ENCODE results near the gene SLC35F3. TPM values are rescaled to one million over a fixed set of nuclear protein-coding genes. Genes with fewer than 3 reads are reported as not detected.
"Not testable (repeated sequence)": the region's sequence is repeated elsewhere in the genome, so short reads cannot be mapped to it uniquely, and the experiment has no call there.

The SLC35F3 gene
- total RNA-seq, 1 donor from 2014 or later, result 0.08 TPM

- DNase-seq (ENCODE audit: low spot score) (no peak), ATAC-seq (no peak)
Observed at GRCh38 chr1:234243521-234244260, 339.2 kb downstream of the SLC35F3 start.

DNA sequence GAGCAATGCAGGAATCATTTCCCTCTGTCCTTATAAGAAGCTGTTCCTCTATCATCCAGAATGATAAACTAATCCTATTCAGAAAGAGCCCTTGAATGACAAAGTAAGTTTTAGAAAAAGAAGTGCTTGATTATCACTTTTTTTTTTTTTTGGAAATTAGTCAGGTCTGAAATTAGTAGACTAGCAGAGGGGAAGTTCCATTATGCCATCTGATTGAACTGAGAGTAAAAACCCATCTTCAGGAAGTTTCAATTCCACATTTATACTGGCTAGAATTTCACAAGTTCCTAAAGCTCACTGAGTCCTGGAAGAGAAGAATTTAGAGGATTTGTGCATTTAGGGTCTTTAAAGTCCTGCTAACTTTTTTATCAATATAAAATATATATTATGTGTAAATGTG, 340.0 kb downstream of the SLC35F3 start:
- no peak for DNase-seq (ENCODE audit: low spot score)
- ATAC-seq, result no peak

DNA sequence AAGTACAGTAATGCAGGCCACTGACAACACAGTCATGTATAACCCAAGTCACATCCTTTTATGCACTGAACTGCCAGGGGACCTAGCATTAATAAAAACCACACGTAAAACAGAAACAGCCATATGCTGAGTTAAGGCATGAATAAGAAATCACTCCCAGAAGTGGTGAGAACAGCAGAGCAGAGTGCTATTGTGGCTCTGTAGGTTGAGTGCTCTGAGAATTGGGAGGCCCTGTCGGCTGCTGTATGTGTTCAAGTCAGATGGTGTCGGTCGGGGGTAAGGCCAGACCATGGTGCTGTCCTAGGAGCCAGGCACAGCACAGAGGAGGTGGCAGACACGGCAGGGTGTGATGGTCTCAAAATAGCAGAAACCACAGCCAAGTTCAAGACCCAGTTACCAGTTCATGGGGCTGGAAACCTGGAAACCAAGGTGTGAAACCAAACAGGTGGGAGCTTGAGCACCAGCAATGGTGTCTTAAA, 342.2 kb downstream of the SLC35F3 start:
- ATAC-seq, result no peak
- no peak for DNase-seq (ENCODE audit: low spot score)

DNA sequence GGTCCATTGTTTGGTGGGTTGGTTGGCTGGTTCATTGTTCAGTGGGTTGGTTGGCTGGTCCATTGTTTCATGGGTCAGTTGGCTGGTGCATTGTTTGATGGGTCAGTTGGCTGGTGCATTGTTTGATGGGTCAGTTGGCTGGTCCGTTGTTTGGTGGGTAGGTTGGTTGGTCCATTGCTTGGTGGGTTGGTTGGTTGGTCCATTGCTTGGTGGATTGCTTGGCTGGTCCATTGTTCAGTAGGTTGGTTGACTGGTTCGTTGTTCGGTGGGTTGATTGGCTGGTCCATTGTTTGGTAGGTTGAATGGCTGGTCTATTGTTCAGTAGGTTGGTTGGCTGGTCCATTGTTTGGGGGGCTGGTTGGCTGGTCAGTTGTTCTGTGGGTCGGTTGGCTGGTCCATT, 343.3 kb downstream of the SLC35F3 start:
- not testable (repeated sequence) for DNase-seq (ENCODE audit: low spot score); ATAC-seq

- DNase-seq (ENCODE audit: low spot score), result no peak
- ATAC-seq, result no peak
Observed at GRCh38 chr1:234250747-234251146, 346.3 kb downstream of the SLC35F3 start.

DNA sequence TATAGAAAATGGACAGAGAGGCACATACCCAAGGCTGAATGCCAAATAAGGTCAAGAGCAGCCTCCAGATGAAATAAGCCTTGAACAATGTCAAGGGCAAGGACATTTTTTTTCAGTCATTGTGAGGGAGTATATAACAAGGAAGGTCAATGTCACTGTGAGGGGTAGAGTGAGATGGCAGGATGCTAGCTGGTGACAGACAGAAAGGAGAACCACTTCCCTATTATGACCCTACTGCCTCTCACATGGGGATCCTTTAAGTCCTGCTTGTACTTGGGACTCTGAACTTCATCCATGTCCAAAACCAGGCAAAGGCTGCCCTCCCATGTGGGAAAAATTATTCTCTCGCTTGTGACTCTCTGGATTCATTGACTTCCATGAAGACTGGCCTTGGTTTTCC, 349.3 kb downstream of the SLC35F3 start:
- no peak for ATAC-seq
- DNase-seq (ENCODE audit: low spot score), result no peak

DNA sequence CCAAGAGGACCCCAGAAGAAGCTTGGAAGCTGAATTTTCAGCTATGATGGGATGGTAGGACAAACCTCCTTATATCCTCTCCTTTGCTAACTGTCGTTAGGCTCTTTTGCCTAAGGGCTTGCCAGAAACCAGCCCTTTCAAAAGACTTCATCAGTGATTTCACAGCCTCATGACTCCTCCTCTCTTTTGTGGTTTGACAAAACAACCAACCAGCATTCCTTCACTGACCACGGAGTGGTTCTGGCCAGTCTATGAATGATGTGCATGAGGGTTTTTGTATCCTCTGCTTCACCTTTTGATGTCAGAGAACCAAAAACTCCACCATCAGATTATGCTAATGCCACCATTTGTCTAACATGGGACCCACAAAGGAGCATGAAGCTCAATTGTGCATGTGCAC, 351.9 kb downstream of the SLC35F3 start:
- DNase-seq (ENCODE audit: low spot score) (no peak), ATAC-seq (no peak)

DNA sequence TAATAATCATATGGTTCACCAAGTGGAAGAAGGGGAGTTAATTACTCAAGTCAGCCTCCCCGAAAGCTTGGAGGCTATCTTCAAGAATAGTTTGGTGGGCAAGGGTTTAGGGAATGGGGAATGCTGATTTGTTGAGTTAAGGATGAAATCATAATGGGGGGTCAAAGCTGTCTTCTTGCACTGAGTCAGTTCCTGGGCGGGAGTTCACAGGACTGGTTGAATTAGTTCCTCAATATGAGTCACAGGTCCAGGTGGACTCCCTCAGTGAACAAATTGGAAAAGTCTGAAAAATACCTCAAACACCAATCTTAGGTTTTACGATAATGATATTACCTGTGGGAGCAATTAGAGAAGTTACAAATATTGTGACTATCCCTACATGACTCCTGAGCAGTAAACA, 353.6 kb downstream of the SLC35F3 start:
- DNase-seq (ENCODE audit: low spot score), result no peak

DNA sequence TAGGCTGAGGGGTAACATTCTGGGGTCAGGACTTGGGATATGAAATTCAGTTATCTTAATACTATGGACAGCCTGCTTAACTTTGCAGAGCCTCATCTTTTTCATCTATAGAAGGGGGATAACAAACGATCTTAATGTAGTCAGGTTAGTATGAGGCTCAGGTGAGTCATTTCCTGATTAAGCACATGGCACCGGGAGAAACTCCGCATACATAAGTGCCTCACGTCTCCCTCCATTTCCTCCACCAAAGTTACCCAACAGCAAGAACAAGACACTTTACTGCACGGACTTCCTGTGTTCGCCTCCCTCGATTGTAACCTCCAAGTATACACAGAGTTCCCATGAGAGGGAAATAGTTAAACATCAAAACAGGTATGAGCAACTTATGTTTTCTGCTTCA, 356.1 kb downstream of the SLC35F3 start:
- ATAC-seq, result no peak

More for the DNA sequence above, 353.6 kb downstream of the SLC35F3 start:
- ATAC-seq, result no peak

GRCh38 chr1:234261545-234261944, 357.1 kb downstream of the SLC35F3 start:
- ATAC-seq, result no peak

More for the DNA sequence above, 356.1 kb downstream of the SLC35F3 start:
- no peak for DNase-seq (ENCODE audit: low spot score)

DNA sequence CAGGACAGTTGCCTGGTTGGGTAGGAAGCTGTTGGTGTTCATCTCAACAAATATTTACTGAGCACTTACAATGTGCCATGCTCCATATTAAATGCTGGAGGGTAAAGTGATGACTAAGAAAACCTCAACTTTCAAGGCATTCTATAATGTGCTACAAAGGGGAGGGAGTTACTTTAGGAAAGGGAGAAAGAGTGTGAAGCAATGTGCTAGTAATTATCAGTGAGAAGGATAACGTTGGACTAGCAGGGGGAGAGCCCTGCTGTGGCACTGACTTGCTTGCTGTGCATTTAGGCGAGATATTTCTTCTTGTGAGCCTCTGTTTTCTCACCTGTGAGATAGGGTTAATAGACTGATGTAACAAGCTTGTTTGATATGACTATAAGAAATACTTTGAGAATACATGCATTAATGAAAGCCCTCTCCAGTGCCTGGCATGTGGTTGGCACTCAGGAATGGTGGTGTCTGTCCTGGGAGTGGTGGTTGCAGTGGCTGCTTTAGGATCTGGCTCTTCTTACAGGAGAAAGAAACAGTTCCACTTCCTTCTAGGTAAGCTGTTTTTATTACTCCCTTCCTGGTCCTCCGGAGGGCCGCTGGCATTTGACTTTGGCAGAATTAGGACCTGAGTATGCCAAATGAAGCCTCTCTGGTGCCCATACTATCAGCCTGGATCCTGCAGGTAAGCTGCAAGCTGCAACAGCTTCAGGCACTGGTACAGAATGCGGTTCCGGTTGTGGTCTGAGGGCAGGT, 357.7 kb downstream of the SLC35F3 start:
- DNase-seq (ENCODE audit: low spot score) (no peak), ATAC-seq (peak; percentile 79)

More at GRCh38 chr1:234261545-234261944, 357.1 kb downstream of the SLC35F3 start:
- no peak for DNase-seq (ENCODE audit: low spot score)

- DNase-seq (ENCODE audit: low spot score) (peak; percentile 58), ATAC-seq (peak; percentile 95)
Observed at GRCh38 chr1:234262754-234263105, 358.3 kb downstream of the SLC35F3 start.

- ATAC-seq (no peak), DNase-seq (ENCODE audit: low spot score) (no peak)
Observed at GRCh38 chr1:234264832-234265231, 360.4 kb downstream of the SLC35F3 start.

DNA sequence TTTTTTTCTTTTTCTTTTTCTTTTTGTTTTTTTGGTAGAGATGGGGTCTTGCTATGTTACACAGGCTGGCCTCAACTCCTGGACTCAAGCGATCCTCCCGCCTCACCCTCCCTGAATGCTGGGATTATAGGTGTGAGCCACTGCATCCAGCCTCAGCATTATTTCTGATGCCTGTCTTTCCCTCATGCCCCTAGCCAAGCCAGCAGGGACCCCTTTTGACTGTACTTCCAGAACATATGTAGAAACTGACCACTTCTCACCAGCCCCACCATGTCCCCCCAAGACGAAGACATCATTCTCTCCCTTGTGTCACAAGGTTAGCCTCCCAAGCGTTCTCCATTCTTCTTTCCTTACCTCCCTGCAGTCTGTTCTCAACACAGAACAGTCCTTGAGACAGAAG, 360.8 kb downstream of the SLC35F3 start:
- ATAC-seq (no peak), DNase-seq (ENCODE audit: low spot score) (no peak)

DNA sequence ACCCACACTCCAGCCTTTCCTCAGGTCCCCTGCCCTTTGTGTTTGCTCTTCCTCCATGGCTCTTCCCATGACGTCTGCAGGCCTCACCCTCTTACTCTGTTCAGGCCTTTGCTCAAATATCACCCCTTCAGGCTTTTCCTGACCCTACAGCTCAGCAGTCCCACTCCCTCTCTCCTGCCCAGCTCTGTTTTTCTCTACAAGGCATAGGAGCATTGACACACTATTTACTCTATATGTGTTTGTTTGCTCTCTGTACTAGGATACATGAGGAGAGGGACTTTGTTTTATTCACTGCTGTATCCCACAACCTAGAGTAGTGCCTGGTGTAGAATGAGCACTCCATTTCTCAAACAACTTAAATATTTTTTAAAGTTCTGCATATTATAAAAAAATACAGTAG, 361.4 kb downstream of the SLC35F3 start:
- ATAC-seq, result no peak
- no peak for DNase-seq (ENCODE audit: low spot score)

GRCh38 chr1:234270093-234270492, 365.6 kb downstream of the SLC35F3 start:
- no peak for ATAC-seq

DNA sequence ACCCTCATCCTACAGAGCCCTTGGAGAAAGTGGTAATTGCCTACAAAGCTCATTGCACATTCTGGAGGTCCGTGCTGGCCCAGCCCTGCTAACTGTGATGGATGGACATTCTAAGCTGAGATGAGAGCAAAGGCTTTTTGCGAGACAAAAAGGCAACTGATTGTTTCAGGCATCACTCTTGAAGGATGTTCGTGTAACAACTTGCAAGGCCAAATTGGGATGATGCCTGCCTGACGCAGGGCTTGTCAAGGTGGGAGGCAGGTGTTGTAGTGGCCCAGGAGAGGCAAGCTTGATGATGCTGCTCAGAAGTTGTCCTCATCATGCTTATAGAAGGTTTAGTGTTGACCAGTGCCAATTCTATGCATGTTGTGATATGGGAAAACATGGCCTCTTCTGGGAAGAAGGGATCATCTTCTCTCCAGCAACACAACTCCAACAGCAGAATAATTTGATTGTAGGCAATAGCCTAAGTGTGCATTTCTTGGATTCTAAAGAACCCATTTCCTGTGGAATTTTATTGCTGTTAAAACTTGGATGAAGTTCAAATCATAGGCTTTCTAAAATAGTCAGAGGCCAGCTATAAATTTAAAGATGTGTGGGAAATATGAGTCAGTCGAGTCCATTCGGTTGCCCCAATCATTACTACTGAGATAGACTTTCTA, 366.2 kb downstream of the SLC35F3 start:
- ATAC-seq (no peak), DNase-seq (ENCODE audit: low spot score) (no peak)

More at GRCh38 chr1:234270093-234270492, 365.6 kb downstream of the SLC35F3 start:
- no peak for DNase-seq (ENCODE audit: low spot score)

DNA sequence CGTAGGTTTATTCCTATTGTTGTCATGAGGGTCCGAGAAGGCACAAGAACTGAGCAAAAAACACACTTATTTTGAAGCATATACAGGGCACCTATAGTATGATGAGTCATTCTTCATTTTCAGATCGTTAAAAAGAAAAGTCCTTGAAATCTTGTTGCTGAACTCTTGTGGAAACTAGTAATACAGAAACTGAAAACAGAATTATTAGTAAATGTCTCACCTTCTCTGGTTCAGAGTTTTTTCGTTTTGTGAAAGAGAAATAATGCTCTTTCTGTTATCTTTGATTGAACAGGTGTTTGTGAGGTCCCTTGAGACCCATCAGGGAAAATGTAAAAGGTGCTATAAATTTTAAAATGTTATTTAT, 366.7 kb downstream of the SLC35F3 start:
- ATAC-seq, result no peak
- no peak for DNase-seq (ENCODE audit: low spot score)

DNA sequence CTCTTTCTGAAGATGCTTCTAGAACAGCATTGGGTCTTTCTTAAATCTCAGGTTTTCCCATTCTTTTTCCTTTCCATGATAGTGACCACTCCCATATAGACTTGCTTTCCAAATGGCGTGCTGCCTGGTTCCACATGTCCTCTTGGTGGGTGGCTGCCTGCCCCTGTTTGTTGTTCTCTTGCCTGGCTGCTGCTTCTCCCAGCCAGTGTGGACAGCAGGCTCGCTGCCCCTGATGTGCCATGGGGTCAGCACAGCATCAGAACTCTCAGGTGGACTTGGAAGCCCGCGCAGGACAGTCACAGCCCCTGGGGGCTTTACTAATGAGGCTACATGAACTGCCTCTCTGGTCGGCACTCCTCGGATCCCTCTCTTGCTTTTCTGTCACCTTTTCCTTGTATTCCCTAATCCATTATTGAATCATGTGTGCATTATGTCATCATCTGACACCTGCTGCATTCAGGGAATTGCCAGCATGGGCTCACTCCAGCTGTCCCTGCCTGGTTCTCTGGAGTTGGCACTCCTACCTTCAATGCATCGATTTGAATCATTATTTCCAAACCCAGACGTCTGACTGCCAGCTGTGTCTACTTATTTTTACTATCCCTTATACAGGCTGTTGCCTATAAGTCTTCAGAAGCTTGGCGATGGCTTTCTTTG, 368.3 kb downstream of the SLC35F3 start:
- ATAC-seq (no peak), DNase-seq (ENCODE audit: low spot score) (no peak)

DNA sequence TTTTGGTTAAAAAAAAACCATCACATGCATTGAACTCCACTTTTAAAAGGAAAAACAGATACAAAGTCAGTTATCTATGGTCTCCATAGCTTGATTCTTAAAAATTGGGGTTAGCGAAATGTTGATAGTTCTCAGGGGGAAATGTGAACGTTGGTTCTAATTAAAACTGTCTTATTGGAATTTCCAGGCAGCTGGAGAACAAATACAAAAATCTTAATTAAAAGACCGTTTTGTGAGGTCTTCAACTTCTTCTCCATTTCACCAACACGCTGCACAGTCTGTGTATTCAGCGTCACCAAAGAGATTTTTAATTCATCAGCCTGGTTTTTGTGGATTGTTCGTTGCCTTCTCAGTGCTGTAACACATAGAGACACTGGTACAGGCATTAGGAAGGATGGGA, 369.5 kb downstream of the SLC35F3 start:
- no peak for DNase-seq (ENCODE audit: low spot score)
- no peak for ATAC-seq

GRCh38 chr1:234276151-234276788, 371.8 kb downstream of the SLC35F3 start:
- DNase-seq (ENCODE audit: low spot score) (no peak), ATAC-seq (no peak)

Data from left lobe of liver (tissue), 2 donors.